Gastrocnemius medialis (tissue), 4 donors: ENCODE results near the gene TMBIM1.

Experiments used
- CTCF ChIP-seq, 5 experiments: fragments of 450-650 bp in 3 of 5; fragments of 200-600 bp in 2 of 5; sonication (generic) in 2 of 5; IDR thresholded peaks in 4 of 5; conservative IDR thresholded peaks in 1 of 5; 1 replicate in 4 of 5; 2 replicates in 1 of 5; pipeline ENCODE4 v1.5.1; 2016 to 2019; ENCODE audit warnings: antibody characterized with exemption in 5 of 5, mild to moderate bottlenecking in 3 of 5, moderate library complexity in 3 of 5
- POLR2A ChIP-seq, 2 donors: fragments of 450-650 bp; IDR thresholded peaks; one replicate each; pipeline ENCODE4 v1.6.1; 2017; ENCODE audit warnings: antibody characterized with exemption in 2 of 2, mild to moderate bottlenecking in 2 of 2, moderate library complexity in 2 of 2

GRCh38 chr2:218272531-218273212, 19.6 kb downstream of the TMBIM1 start:
- peak; percentile 88 to 94 (median 91) for TF ChIP-seq CTCF (IDR thresholded peaks at IDR 0.05 in 4 of 5, conservative IDR thresholded peaks at IDR 0.05 in 1 of 5)
- peak in 1 of 2 donors; percentile 14 for TF ChIP-seq POLR2A (IDR thresholded peaks at IDR 0.05)
